K562 (cell line): ENCODE results near the gene MYPN. TPM values are rescaled to one million over a fixed set of nuclear protein-coding genes. Genes with fewer than 3 reads are reported as not detected.

ENCODE experiments used
- ATAC-seq: fragments of 200-7000 bp; cut with Tn5 transposase; 3 replicates; pipeline ENCODE4 v1.9.1; 2020; ENCODE audit warnings: moderate library complexity
- BruUV-seq: library from RNA; stranded (reverse); fragments of 400-500 nt; replicated peaks from 2 replicates; lab custom pipeline; 2021; lab: Mats Ljungman, UMichigan
- CTCF ChIA-PET: fragments of 300-600 bp; formaldehyde crosslinking; extraction: SDS; loops from one replicate; lab custom pipeline; 2021; ENCODE audit warnings: low intra/inter-chr PET ratio; lab: Yijun Ruan, JAX
- POLR2A ChIA-PET: fragments of 300-600, 350-650 bp; sonication (Branson Sonifier 250); formaldehyde crosslinking; extraction: SDS; loops from one replicate; lab custom pipeline; 2021; ENCODE audit warnings: antibody characterized with exemption, inconsistent platforms; lab: Yijun Ruan, JAX
- DNase-seq, 4 experiments: peaks; one replicate each; pipeline versions ENCODE4 v3.0.0 to v3.0.0-alpha.2; 2011 to 2018; ENCODE audit warnings: low spot score in 3 of 4, mixed read lengths in 3 of 4; ENCODE audit errors: extremely low read depth in 1 of 4
- FAIRE-seq: peaks from 2 replicates; lab custom pipeline; 2011; peaks lifted over from hg19 to GRCh38; lab: Jason Lieb, UNC
- H2AFZ ChIP-seq: 2 replicates; pipeline ENCODE4 v1.6.0; 2011; ENCODE audit warnings: low read depth, low read length, control low read depth, inconsistent platforms
- H3K27ac ChIP-seq: fragments of 200-600 bp; 3 replicates; pipeline ENCODE4 v1.8.0; 2011; ENCODE audit warnings: low read depth, mild to moderate bottlenecking, control low read depth, inconsistent platforms, low read length, moderate library complexity, mixed read lengths; ENCODE audit errors: extremely low read depth
- H3K27me3 ChIP-seq, 2 experiments: fragments of 300-600 bp in 1 of 2; 2 replicates in 1 of 2; 3 replicates in 1 of 2; pipeline versions ENCODE4 v1.6.0 to v1.8.0; 2011; ENCODE audit warnings: inconsistent platforms in 2 of 2, low read length in 2 of 2, mild to moderate bottlenecking in 1 of 2, mixed read lengths in 1 of 2, moderate library complexity in 1 of 2; ENCODE audit not compliant: control insufficient read depth in 2 of 2, insufficient read depth in 2 of 2
- H3K36me3 ChIP-seq: fragments of 300-600 bp; 3 replicates; pipeline ENCODE4 v1.8.0; 2011; ENCODE audit warnings: mild to moderate bottlenecking, low read length, inconsistent platforms; ENCODE audit not compliant: control insufficient read depth, insufficient read depth
- H3K4me1 ChIP-seq, 2 experiments: fragments of 200-600 bp in 1 of 2; replicated peaks in 1 of 2; 2 replicates in 1 of 2; 3 replicates in 1 of 2; pipeline versions ENCODE4 v1.5.1 to v1.8.0; 2011; ENCODE audit warnings: inconsistent platforms in 2 of 2, low read length in 2 of 2, mild to moderate bottlenecking in 1 of 2, mixed read lengths in 1 of 2, moderate library complexity in 1 of 2; ENCODE audit not compliant: control insufficient read depth in 2 of 2, insufficient read depth in 2 of 2
- H3K4me2 ChIP-seq: 2 replicates; pipeline ENCODE4 v1.6.1; 2011; ENCODE audit warnings: low read length, control low read depth, inconsistent platforms, mixed read lengths; ENCODE audit not compliant: insufficient read depth
- H3K4me3 ChIP-seq: fragments of 200-600 bp; sonication (generic), shearing (Covaris generic); 2 replicates; pipeline ENCODE4 v1.5.1; 2016; ENCODE audit warnings: control low read depth, inconsistent platforms
- H3K79me2 ChIP-seq: fragments of 200-600 bp; 3 replicates; pipeline ENCODE4 v1.8.0; 2011; ENCODE audit warnings: low read length, inconsistent platforms; ENCODE audit not compliant: control insufficient read depth, insufficient read depth
- H3K9ac ChIP-seq, 2 experiments: 2 replicates each; pipeline versions ENCODE4 v1.6.0 to v1.6.1; 2011; ENCODE audit warnings: low read depth in 2 of 2, low read length in 2 of 2, control low read depth in 1 of 2, inconsistent platforms in 1 of 2, mild to moderate bottlenecking in 1 of 2, mixed read lengths in 1 of 2; ENCODE audit not compliant: insufficient read depth in 1 of 2
- H3K9me1 ChIP-seq: one replicate; pipeline ENCODE4 v1.6.0; 2011; ENCODE audit warnings: inconsistent platforms, mild to moderate bottlenecking, low read length, moderate library complexity; ENCODE audit not compliant: control insufficient read depth, insufficient read depth
- H3K9me3 ChIP-seq: replicated peaks from 2 replicates; pipeline ENCODE4 v1.5.1; 2011; ENCODE audit warnings: low read depth, low read length, inconsistent platforms; ENCODE audit not compliant: control insufficient read depth, insufficient read depth
- H4K20me1 ChIP-seq: replicated peaks from 2 replicates; pipeline ENCODE4 v1.6.1; 2011; ENCODE audit warnings: low read length, inconsistent platforms, mixed read lengths; ENCODE audit not compliant: control insufficient read depth, insufficient read depth
- ATF1 ChIP-seq, 2 experiments: fragments of 450-650 bp in 1 of 2; IDR thresholded peaks; 2 replicates each; pipeline ENCODE4 v1.6.1; 2016; ENCODE audit warnings: missing compliant biosample characterization in 1 of 2, missing genetic modification characterization in 1 of 2
- CBX1 ChIP-seq: sonication (generic); IDR thresholded peaks from 2 replicates; pipeline ENCODE4 v1.6.1; 2016; ENCODE audit warnings: antibody characterized with exemption, low read depth, mild to moderate bottlenecking
- NCOA4 ChIP-seq: fragments of 450-650 bp; IDR thresholded peaks from 2 replicates; pipeline ENCODE4 v1.6.1; 2018; ENCODE audit warnings: mild to moderate bottlenecking; ENCODE audit not compliant: partially characterized antibody
- NR2C1 ChIP-seq, 2 experiments: fragments of 450-650 bp; IDR thresholded peaks; 2 replicates each; pipeline ENCODE4 v1.6.1; 2017; ENCODE audit warnings: mild to moderate bottlenecking in 2 of 2, antibody characterized with exemption in 1 of 2, inconsistent platforms in 1 of 2, missing compliant biosample characterization in 1 of 2, missing genetic modification characterization in 1 of 2
- RAD21 ChIP-seq, 2 experiments: fragments of 250-450 bp in 1 of 2; fragments of 450-650 bp in 1 of 2; sonication (Bioruptor Pico) in 1 of 2; formaldehyde crosslinking in 1 of 2; IDR thresholded peaks in 1 of 2; conservative IDR thresholded peaks in 1 of 2; 2 replicates each; pipeline versions ENCODE4 v1.4.0 to v1.8.0; 2020 to 2022; ENCODE audit warnings: mild to moderate bottlenecking in 2 of 2, moderate library complexity in 1 of 2
- SRSF3 ChIP-seq: fragments of 200-400 bp; formaldehyde crosslinking; IDR thresholded peaks from 2 replicates; pipeline ENCODE4 v1.6.1; 2016; ENCODE audit warnings: mild to moderate bottlenecking, low read length, moderate library complexity; ENCODE audit not compliant: insufficient read depth
- TCF15 ChIP-seq: fragments of 250-450 bp; sonication (Bioruptor Pico); IDR thresholded peaks from 2 replicates; pipeline ENCODE4 v1.8.0; 2022; ENCODE audit warnings: moderate library complexity, mild to moderate bottlenecking, inconsistent platforms
- ZNF77 ChIP-seq: fragments of 250-450 bp; sonication (Bioruptor Pico); IDR thresholded peaks from 2 replicates; pipeline ENCODE4 v1.5.0; 2020
- WGBS: fragments of 100-300 bp; shearing (Covaris generic); methylation state at CpG from one replicate; pipeline ENCODE4 v1.1.6; 2016; ENCODE audit warnings: low coverage, mixed read lengths; ENCODE audit not compliant: insufficient coverage; ENCODE audit errors: missing lambda C conversion rate; 5-methylcytosine and 5-hydroxymethylcytosine counted together
- in situ Hi-C: fragments of 300-500 bp; cut with MboI; formaldehyde crosslinking; loops from 4 replicates; pipeline ENCODE4 v1.15.0; 2018; ENCODE audit warnings: inconsistent platforms, mixed read lengths
- intact Hi-C: fragments of 100-400 bp; cut with micrococcal nuclease; formaldehyde crosslinking; loops from 2 replicates; pipeline ENCODE4 v1.14.2; 2022
- polyA plus RNA-seq, 8 experiments: library from polyadenylated mRNA; depleted of rRNA in 4 of 8; stranded (reverse) in 5 of 8; unstranded in 3 of 8; fragments of >200 nt; fragmentation: Nextera tagmentation in 2 of 8; fragmentation: Illumina TruSeq in 1 of 8; extraction: Ambion mirVana in 2 of 8; extraction: Trizol in 1 of 8; gene quantifications; 2 replicates each; pipeline versions ENCODE4 v1.2.1 to v1.2.3, GENCODE V29; 2011 to 2014; ENCODE audit warnings: inconsistent platforms in 1 of 8, missing spikeins in 1 of 8
- total RNA-seq, 7 experiments: library from RNA; depleted of rRNA in 6 of 7; stranded (reverse); fragments of >200 nt in 6 of 7; fragmentation: Illumina TruSeq in 2 of 7; extraction: Trizol in 2 of 7; gene quantifications; 2 replicates each; pipeline versions ENCODE4 v1.2.1 to v1.2.3, GENCODE V29; 2011 to 2021; ENCODE audit warnings: low replicate concordance in 1 of 7

MYPN gene
- total and polyA plus RNA-seq, 9 of the 15 experiments (the other 6 are each of a cell fraction or from before 2014, with no cell fraction given): not detected

DNA sequence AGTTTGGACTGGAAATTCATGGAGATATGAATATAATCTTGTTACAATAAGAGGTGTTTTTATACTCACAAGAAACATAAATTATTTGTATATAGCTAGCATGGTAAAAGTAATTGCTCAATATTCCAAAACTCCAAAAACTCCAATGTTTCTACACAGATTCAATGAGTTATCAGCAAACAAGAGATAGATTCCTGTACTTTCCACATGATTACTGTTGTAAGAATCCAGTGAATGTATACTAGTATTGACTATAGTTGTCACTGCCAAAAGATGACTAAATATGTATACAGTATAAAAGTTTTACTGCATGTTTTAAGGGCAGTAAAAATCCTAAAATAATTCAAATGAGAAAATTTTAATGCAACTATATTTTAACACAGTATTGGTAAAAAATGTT lies 111.9 kb downstream of the MYPN start:
- H3K36me3 ChIP-seq: no peaks in the 10 kb centered on the region
- DNase-seq: no peak
- H3K9me1 ChIP-seq: no peaks in the 10 kb centered on the region
- H3K4me3 ChIP-seq: no peak overlapping the region
- no peak for TF ChIP-seq ZNF77 (CRISPR knock-in tag)
- TF ChIP-seq CBX1: no peak
- no peak for TF ChIP-seq ATF1 (CRISPR knock-in tag; IDR thresholded peaks at IDR 0.05)
- TF ChIP-seq ATF1 (tag; IDR thresholded peaks at IDR 0.05): no peak
- TF ChIP-seq RAD21 (CRISPR knock-in tag; conservative IDR thresholded peaks at IDR 0.05 in 1 of 2, IDR thresholded peaks at IDR 0.05 in 1 of 2): no peak
- no TSS peak for BruUV-seq
- H3K4me2 ChIP-seq: no peak overlapping the region
- no peaks in the 10 kb centered on the region for H3K79me2 ChIP-seq
- no peak for ATAC-seq
- H3K27ac ChIP-seq: no peak overlapping the region
- POLR2A ChIA-PET: interaction anchor here (0.9 kb wide), 1 partner anchor 9 kb away, joined by 3 read pairs; no protein-coding TSS in a partner anchor
- H3K9ac ChIP-seq: no peak overlapping the region
- no peak overlapping the region for H2AFZ ChIP-seq
- no peaks in the 10 kb centered on the region for H4K20me1 ChIP-seq
- FAIRE-seq: no peak
- CTCF ChIA-PET: no interaction called here
- H3K9me3 ChIP-seq: no peaks in the 10 kb centered on the region
- in situ Hi-C loops (no loop called here), intact Hi-C loops (no loop called here)
- H3K4me1 ChIP-seq: no peaks in the 10 kb centered on the region
- peaks cover 12 to 16% of the 10 kb centered on the region in 2 experiments; a peak in 4 of 5 replicates for H3K27me3 ChIP-seq

DNA sequence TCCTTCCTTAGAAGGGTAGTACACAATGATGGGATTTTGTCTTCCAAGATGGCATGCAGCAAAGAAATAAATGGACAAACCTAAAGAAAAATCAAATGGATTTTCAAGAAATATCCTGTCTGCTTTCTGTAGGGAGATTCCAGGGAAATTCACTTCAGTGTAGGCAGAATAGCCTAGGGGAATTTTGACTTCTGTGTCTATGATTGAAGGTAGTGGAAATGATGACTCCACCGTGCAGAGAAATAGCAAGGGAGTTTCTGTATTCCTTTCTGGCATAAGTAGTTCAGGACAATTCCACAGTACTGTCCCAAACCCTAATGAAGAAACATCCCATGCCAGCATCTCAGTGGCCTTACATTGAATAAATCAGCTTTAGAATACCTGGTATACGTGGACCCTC lies 113.1 kb downstream of the MYPN start:
- Histone ChIP-seq H3K36me3 (no peaks in the 10 kb centered on the region), H3K27ac (no peak overlapping the region), H3K4me2 (no peak overlapping the region), H3K9me3 (no peaks in the 10 kb centered on the region), H3K79me2 (no peaks in the 10 kb centered on the region), H4K20me1 (no peaks in the 10 kb centered on the region), H3K9me1 (no peaks in the 10 kb centered on the region), H3K4me3 (no peak overlapping the region), H3K4me1 (no peaks in the 10 kb centered on the region), H3K9ac (no peak overlapping the region), H2AFZ (no peak overlapping the region), H3K27me3 (peaks cover 7 to 8% of the 10 kb centered on the region in 2 experiments; a peak in 4 of 5 replicates)
- ATAC-seq (no peak), FAIRE-seq (no peak), DNase-seq (no peak)
- 2% methylated on average over 2 of the region's 2 CpGs for WGBS
- ChIA-PET POLR2A (interaction anchor here (1.1 kb wide), 1 partner anchor 62 kb away, joined by 3 read pairs; no protein-coding TSS in a partner anchor), CTCF (no interaction called here)
- TF ChIP-seq SRSF3: no peak
- no peak for TF ChIP-seq NR2C1 (IDR thresholded peaks at IDR 0.05)
- TF ChIP-seq NR2C1 (tag; IDR thresholded peaks at IDR 0.05): no peak
- TF ChIP-seq NCOA4: no peak
- no peak for TF ChIP-seq TCF15 (CRISPR knock-in tag)
- intact Hi-C loops (no loop called here), in situ Hi-C loops (no loop called here)
- BruUV-seq: no TSS peak
